Colonic mucosa (tissue), 4 donors: ENCODE measurements around the gene NFE2L1. TPM values are rescaled to one million over a fixed set of nuclear protein-coding genes. Genes with fewer than 3 reads are reported as not detected.
A peak's percentile ranks its signal among the peaks of the same experiment; 100 is the strongest.

Experiments
- DNase-seq: peaks from one replicate; pipeline ENCODE4 v3.0.0-alpha.2; 2020
- H3K27ac ChIP-seq: fragments of 200-600 bp; one replicate; pipeline ENCODE4 v1.8.0; 2021
- H3K27me3 ChIP-seq: fragments of 200-600 bp; one replicate; pipeline ENCODE4 v1.8.0; 2021
- H3K36me3 ChIP-seq: fragments of 200-600 bp; one replicate; pipeline ENCODE4 v1.8.0; 2021
- H3K4me1 ChIP-seq: fragments of 200-600 bp; one replicate; pipeline ENCODE4 v1.8.0; 2021; ENCODE audit warnings: mild to moderate bottlenecking
- H3K4me3 ChIP-seq: fragments of 200-600 bp; one replicate; pipeline ENCODE4 v1.8.0; 2021
- H3K9ac ChIP-seq, 2 donors: one replicate each; pipeline ENCODE4 v1.7.0; 2013; ENCODE audit warnings: control low read depth in 2 of 2, low read depth in 2 of 2, low read length in 2 of 2
- H3K9me3 ChIP-seq: fragments of 200-600 bp; one replicate; pipeline ENCODE4 v1.8.0; 2021
- intact Hi-C: fragments of 100-400 bp; cut with DNase I; formaldehyde crosslinking; loops from one replicate; pipeline ENCODE4 v1.14.1; 2022
- microRNA-seq: library from miRNA; unstranded; fragments of <30 nt; microRNA quantifications from one replicate; pipeline ENCODE4, GENCODE V29; 2019
- total RNA-seq, 2 donors: library from RNA; stranded (reverse); fragmentation: NEBNext Ultra II Directional in 1 of 2; extraction: Animal tissue kit (Norgen Biotek cat#: 25700) in 1 of 2; gene quantifications; one replicate each; pipeline ENCODE4 v1.2.1, GENCODE V29; 2021
- TF ChIP-seq, protein P1 (sequence below): fragments of 200-600 bp; IDR thresholded peaks from one replicate; pipeline ENCODE4 v1.8.0; 2022; ENCODE audit warnings: antibody characterized with exemption, mild to moderate bottlenecking
- donor health status: healthy.
- donor health status: DM: no; HTN: no; CAD: no.
- donor health status: DM: no; HTN: no; CAD: no.

NFE2L1 gene
- total RNA-seq, 2 donors from 2014 or later = 158 to 264 TPM

DNA sequence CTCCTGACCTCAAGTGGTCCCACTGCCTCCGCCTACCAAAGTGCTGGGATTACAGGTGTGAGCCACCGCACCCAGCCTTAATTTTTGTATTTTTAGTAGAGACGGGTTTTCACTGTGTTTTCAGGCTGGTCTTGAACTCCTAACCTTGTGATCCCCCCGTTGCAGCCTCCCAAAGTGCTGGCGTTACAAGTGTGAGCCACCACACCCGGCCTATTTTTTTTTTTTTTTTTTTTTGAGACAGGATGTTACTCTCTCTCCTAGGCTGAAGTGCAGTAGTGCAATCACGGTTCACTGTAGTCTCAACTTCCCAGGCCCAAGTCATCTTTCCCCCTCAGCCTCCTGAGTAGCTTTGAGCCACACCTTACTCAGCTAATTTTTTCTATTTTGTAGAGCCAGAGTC lies 56.3 kb downstream of the NFE2L1 start:
- Histone ChIP-seq H3K27me3 (no peaks in the 10 kb centered on the region), H3K4me1 (peaks cover 12% of the 10 kb centered on the region), H3K36me3 (no peaks in the 10 kb centered on the region), H3K27ac (no peak overlapping the region), H3K9me3 (no peaks in the 10 kb centered on the region), H3K4me3 (no peak overlapping the region), H3K9ac (no peak overlapping the region)
- TF ChIP-seq, protein P1, sequence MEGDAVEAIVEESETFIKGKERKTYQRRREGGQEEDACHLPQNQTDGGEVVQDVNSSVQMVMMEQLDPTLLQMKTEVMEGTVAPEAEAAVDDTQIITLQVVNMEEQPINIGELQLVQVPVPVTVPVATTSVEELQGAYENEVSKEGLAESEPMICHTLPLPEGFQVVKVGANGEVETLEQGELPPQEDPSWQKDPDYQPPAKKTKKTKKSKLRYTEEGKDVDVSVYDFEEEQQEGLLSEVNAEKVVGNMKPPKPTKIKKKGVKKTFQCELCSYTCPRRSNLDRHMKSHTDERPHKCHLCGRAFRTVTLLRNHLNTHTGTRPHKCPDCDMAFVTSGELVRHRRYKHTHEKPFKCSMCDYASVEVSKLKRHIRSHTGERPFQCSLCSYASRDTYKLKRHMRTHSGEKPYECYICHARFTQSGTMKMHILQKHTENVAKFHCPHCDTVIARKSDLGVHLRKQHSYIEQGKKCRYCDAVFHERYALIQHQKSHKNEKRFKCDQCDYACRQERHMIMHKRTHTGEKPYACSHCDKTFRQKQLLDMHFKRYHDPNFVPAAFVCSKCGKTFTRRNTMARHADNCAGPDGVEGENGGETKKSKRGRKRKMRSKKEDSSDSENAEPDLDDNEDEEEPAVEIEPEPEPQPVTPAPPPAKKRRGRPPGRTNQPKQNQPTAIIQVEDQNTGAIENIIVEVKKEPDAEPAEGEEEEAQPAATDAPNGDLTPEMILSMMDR = no peak
- DNase-seq = no peak
- intact Hi-C loops = no loop called here

DNA sequence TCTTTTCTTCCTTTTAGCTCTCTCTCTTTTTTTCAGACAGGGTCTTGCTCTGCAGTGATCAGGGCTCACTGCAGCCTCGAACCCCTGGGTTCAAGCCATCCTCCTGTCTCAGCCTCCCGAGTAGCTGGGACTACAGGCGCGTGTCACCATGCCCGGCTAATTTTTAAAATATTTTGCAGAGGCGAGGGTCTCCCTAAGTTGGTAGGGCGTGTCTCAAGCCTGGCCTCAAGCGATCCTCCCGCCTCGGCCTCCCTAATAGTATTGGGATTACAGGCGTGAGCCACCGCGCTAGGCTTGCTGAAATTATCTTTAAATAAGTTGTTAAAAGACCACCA lies 58.6 kb downstream of the NFE2L1 start:
- TF ChIP-seq, protein P1 = no peak
- peak overlapping the region; percentile 64 to 98 for H3K9ac ChIP-seq
- DNase-seq = peak; percentile 28
- intact Hi-C loops = no loop called here
- no peaks in the 10 kb centered on the region for H3K9me3 ChIP-seq
- peak overlapping the region; percentile 85 for H3K4me3 ChIP-seq
- peaks cover 7% of the 10 kb centered on the region for H3K4me1 ChIP-seq
- H3K36me3 ChIP-seq = no peaks in the 10 kb centered on the region
- no peaks in the 10 kb centered on the region for H3K27me3 ChIP-seq
- peak overlapping the region; percentile 98 for H3K27ac ChIP-seq

DNA sequence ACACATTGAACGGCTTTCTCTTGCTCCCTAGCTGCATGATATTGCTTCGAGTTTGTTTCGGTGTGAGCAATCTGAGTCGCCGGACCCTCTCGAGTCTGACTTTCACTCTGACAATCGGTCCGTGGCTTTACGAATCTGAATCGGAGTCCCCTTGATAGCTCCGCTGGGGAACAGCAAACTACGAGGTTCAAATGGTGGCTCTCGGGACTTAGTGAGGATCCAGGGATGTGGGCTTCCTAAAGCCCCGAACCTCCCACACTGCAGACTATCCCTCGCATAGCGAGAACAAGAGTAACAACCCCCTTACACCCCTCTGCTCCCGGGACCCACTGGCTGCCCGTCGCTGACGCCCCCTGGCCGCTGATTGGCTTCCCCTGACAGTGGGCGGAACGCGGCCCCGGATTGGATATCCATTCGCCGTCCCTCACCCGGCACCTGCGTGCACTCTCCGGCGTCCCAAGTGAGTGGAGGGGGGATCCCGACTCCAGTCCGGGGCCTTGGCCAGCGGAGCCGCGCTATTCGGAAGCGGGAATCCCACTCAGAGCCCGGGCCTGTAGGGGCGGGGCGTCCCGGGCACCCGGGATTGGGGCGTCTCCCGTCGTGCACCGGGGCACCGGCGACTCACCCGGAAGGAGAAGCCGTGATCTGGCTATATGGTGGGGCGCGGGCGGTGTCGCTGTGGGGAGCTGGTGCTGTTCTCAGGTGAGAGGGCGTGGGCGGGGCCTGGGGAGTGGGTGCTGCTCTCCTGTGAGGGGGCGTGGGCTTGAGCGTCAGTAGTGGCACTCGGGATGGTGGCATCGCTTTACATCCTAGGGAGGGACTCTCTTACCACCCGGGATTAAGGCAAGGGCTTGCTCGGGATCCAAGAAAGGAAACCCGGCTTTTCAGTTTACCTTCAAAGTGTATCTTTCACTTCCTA lies 59.2 kb downstream of the NFE2L1 start, which contains the start of gene SNX11:
TSS of gene SNX11 (plus strand) at position 630 of the 919 bp plus-strand sequence. CDS start 4,278 bp downstream, outside the sequence.
- H3K4me1 ChIP-seq = peaks cover 7% of the 10 kb centered on the region
- peak within 1 kb of the TSS; percentile 64 to 98 for H3K9ac ChIP-seq
- H3K4me3 ChIP-seq = peak within 1 kb of the TSS; percentile 85
- no peaks in the 10 kb centered on the region for H3K9me3 ChIP-seq
- H3K36me3 ChIP-seq = no peaks in the 10 kb centered on the region
- H3K27me3 ChIP-seq = no peaks in the 10 kb centered on the region
- H3K27ac ChIP-seq = peak within 1 kb of the TSS; percentile 98
- TF ChIP-seq, protein P1 = no peak
- intact Hi-C loops = no loop called here
- DNase-seq = peak; percentile 97

- Histone ChIP-seq H3K4me3 (no peak overlapping the region), H3K9me3 (no peaks in the 10 kb centered on the region), H3K27ac (no peak overlapping the region), H3K4me1 (peaks cover 7% of the 10 kb centered on the region), H3K36me3 (no peaks in the 10 kb centered on the region), H3K9ac (no peak overlapping the region), H3K27me3 (no peaks in the 10 kb centered on the region)
- TF ChIP-seq, protein P1 = no peak
- intact Hi-C loops = no loop called here
- no peak for DNase-seq
These were observed 62.6 kb downstream of the NFE2L1 start for GRCh38 chr17:48110761-48111160.

Small RNA genes within 50 kb of the gene (microRNA-seq; reads per million reads assigned to microRNA genes)
- 858 reads per million, percentile 78 among the genes with 10 or more reads in this experiment for gene MIR152

Other genes with a start within 250 kb of the NFE2L1 start
- gene OSBPL7, start 226.6 kb upstream of the NFE2L1 start, total RNA-seq = 10 to 100 TPM; 34.8 to 93.6 TPM
- gene MRPL10, start 216.8 kb upstream of the NFE2L1 start, total RNA-seq = 10 to 100 TPM; 32.2 to 50.8 TPM
- gene LRRC46, start 216.7 kb upstream of the NFE2L1 start, total RNA-seq = under 1 TPM; 0.20 to 0.21 TPM
- 10 to 100 TPM; 36.8 to 40.0 TPM for gene SCRN2, start 207.1 kb upstream of the NFE2L1 start, total RNA-seq
- gene SP6, start 197.2 kb upstream of the NFE2L1 start, total RNA-seq = 1 to 10 TPM; 8.7 to 8.8 TPM
- gene SP2, start 152.1 kb upstream of the NFE2L1 start, total RNA-seq = 10 to 100 TPM; 18.1 to 21.6 TPM
- 10 to 100 TPM; 18.1 to 70.5 TPM for gene PNPO, start 106.8 kb upstream of the NFE2L1 start, total RNA-seq
- 100 to 1,000 TPM; 223 to 259 TPM for gene PRR15L, start 90.5 kb upstream of the NFE2L1 start, total RNA-seq
- gene CDK5RAP3, start 77.2 kb upstream of the NFE2L1 start, total RNA-seq = 100 to 1,000 TPM; 131 to 172 TPM
- 1 to 10 TPM; 4.3 to 9.9 TPM for gene COPZ2, start 10.6 kb upstream of the NFE2L1 start, total RNA-seq
- 10 to 100 TPM; 32.3 to 53.0 TPM for gene CBX1, start 53.1 kb downstream of the NFE2L1 start, total RNA-seq
- 10 to 100 TPM; 18.7 to 24.4 TPM for gene SNX11, start 59.4 kb downstream of the NFE2L1 start, total RNA-seq